Stimulated activated CD4-positive, alpha-beta T cell treated with anti-CD3 and anti-CD28 coated beads, Interleukin-15, amount 100 ng/mL, for 48 hours (primary cell): ENCODE measurements around the gene ARL17A.
"Not testable (repeated sequence)": the region's sequence is repeated elsewhere in the genome, so short reads cannot be mapped to it uniquely, and the experiment has no call there.

Experiments used
- DNase-seq, 2 donors: peaks; one replicate each; pipeline ENCODE4 v3.0.0-alpha.2; 2020; ENCODE audit warnings: low read depth in 2 of 2

The ARL17A gene

DNA sequence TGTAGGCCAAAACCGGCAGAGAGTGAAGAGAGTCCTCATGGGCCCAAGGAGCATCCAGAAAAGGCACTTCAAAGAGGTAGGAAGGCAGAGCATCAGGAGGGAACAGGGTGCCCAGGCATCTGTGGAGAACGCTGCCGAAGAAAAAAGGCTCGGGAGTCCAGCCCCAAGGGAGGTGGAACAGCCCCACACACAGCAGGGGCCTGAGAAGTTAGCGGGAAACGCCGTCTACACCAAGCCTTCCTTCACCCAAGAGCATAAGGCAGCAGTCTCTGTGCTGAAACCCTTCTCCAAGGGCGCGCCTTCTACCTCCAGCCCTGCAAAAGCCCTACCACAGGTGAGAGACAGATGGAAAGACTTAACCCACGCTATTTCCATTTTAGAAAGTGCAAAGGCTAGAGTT is 30.9 kb downstream of the ARL17A start:
- not testable (repeated sequence) for DNase-seq

DNA sequence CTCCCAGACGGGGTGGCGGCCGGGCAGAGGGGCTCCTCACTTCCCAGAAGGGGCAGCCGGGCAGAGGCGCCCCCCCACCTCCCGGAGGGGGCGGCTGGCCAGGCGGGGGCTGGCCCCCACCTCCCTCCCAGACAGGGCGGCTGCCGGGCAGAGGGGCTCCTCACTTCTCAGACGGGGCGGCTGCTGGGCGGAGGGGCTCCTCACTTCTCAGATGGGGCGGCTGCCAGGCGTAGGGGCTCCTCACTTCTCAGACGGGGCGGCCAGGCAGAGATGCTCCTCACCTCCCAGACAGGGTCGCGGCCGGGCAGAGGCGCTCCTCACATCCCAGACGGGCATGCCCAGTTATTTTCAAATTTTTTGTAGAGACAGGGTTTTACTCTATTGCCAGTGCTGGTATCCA is 44.8 kb downstream of the ARL17A start:
- not testable (repeated sequence) for DNase-seq

DNA sequence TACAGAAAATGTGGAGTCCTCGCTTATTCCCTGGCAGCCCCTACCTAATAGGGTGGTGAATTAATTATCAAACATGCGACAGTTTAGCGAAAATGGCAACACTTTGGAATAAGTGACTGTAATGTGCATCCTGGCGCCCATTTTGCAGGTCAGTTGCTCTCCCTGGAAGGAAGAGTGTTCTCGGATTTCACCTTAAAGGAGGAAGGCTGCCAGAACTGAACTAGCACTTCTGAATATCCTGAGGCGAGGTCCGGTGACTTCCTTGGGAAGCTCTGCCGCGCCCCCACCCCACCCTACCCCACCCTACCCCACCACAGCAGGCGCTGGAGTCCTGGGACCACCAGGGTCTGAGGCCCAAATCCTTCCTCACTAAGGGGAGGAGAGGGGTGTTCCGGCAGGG is 67.3 kb downstream of the ARL17A start, which contains the start of gene LRRC37A2:
TSS of gene LRRC37A2 (plus strand) at position 301 of the 400 bp plus-strand sequence. CDS start 245 bp downstream, outside the sequence.
- not testable (repeated sequence) for DNase-seq

DNA sequence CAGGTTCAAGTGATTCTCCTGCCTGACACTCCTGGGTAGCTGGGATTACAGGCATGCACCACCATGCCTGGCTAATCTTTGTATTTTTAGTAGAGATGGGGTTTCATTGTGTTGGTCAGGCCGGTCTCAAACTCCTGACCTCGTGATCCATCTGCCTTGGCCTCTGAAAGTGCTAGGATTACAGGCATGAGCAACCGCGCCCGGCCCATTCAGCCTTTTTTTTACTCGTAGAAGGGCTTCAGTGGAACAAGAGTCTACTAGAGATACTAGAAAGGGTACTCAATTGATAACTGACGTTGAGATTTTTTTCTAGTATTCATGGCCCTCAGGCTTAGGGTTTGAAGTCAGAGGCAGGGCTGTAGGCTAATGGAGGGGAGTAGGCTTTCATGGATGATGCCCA is 73.6 kb downstream of the ARL17A start:
- not testable (repeated sequence) for DNase-seq

DNA sequence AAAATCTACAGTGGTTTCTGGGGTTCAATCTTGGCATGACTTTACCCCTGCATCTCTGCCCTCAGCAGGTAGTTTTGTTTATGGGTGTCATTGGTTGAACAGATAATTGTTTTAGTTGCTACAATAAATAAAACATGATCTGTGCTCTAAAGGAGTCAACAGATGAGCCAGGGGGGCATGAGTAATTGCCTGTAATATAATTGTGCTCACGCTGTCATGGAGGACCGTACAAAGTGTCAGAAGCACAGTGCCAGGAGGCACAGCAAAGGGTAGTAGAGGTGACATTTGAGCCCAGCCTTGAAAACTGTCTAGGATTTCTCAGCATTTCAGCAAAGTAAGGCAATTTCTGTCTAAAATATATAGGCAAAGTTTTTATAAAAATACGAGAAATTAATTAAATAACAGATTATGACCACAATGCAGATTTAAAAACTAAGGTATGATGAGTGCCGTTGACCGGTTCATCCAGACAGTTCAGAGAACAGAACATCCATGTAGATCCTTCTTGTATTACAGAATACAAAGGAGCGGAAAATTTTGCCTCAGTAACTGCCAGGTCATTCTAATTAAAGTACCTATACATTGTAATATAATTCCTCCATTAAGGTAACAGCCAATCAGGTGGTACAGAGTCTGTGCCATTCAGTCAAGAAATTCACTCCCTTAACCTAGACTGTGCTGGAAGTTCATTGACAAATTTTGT is 79.9 kb downstream of the ARL17A start:
- not testable (repeated sequence) for DNase-seq

DNA sequence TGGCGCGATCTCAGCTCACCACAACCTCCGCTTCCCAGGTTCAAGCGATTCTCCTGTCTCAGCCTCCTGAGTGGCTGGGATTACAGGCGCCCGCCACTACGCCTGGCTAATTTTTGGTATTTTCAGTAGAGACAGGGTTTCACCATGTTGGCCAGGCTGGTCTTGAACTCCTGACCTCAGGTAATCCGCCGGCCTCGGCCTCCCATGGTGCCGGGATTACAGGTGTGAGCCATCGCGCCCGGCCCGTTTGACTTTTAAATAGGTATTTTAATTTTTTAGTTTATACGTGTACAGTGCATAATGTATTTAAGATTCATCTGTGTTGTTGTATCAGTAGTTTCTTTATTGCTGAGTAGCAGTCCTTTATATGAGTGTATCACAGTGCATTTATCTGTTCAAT is 87.5 kb downstream of the ARL17A start:
- not testable (repeated sequence) for DNase-seq

DNA sequence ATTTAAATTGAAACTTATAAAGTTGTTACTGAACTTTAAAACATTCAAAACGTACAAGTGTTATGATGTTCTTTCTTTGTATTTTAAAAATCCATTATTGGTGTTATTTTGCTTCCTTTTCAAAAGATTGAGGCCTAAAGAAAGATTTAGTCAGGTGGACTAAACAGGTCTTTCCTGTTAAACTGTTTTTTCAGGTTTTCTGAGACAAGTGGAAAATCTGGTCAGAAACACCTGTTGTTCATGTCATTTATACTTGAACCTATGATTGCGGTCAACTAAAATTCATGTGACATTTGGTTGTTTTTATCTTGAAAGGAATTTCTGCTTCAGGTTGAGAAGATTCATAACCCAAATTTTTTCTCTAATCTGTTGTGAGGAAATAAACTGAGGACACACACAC is 98.2 kb downstream of the ARL17A start:
- DNase-seq = not testable (repeated sequence)

DNA sequence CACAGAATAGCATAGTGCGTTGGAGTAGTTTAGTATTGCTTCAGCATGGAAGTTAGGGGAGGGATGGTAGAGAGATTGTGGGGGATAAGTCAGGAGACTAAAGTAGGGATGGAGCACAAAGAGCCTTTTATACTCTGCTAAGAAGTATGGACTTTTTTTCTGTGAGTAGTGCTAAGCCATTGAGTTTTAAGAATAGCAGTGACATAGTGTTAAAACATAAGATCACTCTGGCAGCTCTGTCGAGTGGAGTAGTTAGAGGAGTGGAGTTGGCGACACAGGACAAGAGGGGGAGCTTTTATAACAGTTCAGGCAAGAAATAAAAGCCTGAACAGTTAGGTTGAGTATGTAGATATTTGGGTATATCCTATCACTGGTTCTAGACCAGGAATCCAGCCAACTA is 100.7 kb downstream of the ARL17A start:
- DNase-seq = not testable (repeated sequence)

DNA sequence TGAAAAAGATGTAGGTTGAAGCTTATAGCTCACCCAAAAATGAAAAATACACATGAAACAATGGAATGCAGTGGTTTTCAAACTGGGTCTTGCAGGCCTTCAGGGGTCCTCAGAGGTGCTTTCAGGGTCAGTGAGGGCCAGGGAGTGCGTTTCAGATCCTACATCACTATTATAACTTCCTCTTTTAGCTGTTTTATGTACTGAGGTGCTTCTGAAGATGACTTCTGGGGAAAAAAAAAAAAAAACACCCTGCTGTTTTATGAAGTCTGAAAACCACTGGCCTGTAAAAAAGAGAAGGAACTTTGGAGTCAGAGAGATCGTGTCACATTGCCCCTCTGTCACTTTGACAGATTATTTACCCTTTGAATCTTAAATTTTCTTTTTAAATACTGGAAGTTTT is 103.9 kb downstream of the ARL17A start:
- DNase-seq = not testable (repeated sequence)

DNA sequence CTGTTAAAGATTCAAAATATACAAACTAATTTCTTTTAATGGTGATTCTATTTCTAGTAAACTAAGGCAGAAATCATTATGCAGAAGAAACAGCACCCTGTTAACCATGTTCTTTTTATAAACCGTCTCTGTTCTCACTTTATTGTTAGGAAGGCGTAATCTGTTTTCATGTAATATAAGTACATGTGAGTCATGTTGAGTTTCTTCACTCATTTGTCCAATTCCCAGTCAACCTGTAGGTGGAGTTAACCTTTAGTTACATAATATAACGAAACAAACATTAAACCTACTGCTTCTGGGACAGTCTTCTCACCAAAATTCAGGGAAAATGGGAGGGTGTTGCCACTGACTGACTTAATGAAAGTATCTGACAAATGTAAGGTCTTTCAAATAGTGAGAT is 105.0 kb downstream of the ARL17A start:
- DNase-seq = not testable (repeated sequence)

DNA sequence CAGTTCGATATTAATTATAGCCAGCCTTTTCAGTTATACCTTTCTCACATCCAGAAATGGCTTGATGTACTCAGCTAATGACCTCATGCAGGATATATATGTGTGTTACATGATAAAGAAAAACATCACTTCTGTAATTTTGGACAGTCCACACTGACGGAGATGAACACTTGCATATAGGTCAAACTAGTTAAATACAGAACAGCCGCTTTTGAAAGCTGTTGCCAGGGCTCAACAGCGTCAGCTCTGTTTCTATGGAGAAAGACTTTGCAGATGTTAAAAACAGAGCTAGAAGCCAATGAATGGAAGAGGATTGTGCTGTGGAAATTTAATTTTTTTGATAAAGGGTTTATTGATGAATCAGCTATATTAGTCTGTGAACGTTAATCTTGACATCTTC is 111.9 kb downstream of the ARL17A start:
- DNase-seq = not testable (repeated sequence)
